Pancreas (tissue), 10 donors: ENCODE results near the gene PAM. TPM values are rescaled to one million over a fixed set of nuclear protein-coding genes. Genes with fewer than 3 reads are reported as not detected.
"Not testable (repeated sequence)": the region's sequence is repeated elsewhere in the genome, so short reads cannot be mapped to it uniquely, and the experiment has no call there.

Experiments
- ATAC-seq, 4 donors: fragments of 200-7000 bp; cut with Tn5 transposase; one replicate each; pipeline versions ENCODE4 v1.8.0 to v1.9.1; 2020; ENCODE audit warnings: mild to moderate bottlenecking in 4 of 4, moderate library complexity in 4 of 4
- DNase-seq, 6 donors: peaks; one replicate each; pipeline ENCODE4 v3.0.0-alpha.2; 2020
- FAIRE-seq: peaks from 2 replicates; lab custom pipeline; 2012; peaks lifted over from hg19 to GRCh38; lab: Jason Lieb, UNC
- H3K27ac ChIP-seq, 4 donors: fragments of 200-600 bp; sonication (generic); 1 replicate in 3 of 4; 2 replicates in 1 of 4; pipeline versions ENCODE4 v1.5.0 to v1.8.0; 2020
- H3K27me3 ChIP-seq, 4 donors: fragments of 200-600 bp; one replicate each; pipeline ENCODE4 v1.8.0; 2021
- H3K36me3 ChIP-seq, 3 donors: fragments of 200-600 bp; sonication (generic) in 1 of 3; one replicate each; pipeline versions ENCODE4 v1.5.0 to v1.8.0; 2020 to 2021
- H3K4me1 ChIP-seq, 3 donors: fragments of 200-600 bp; one replicate each; pipeline ENCODE4 v1.8.0; 2021
- H3K4me3 ChIP-seq, 4 donors: fragments of 200-600 bp; sonication (generic) in 2 of 4; one replicate each; pipeline versions ENCODE4 v1.5.0 to v1.8.0; 2020 to 2021
- H3K9me3 ChIP-seq, 4 donors: fragments of 200-600 bp; one replicate each; pipeline ENCODE4 v1.8.0; 2021
- WGBS, 2 donors: extraction: QIAGEN DNeasy Blood & Tissue Kit; methylation state at CpG; one replicate each; pipeline ENCODE4 v1.1.7; 2013; 5-methylcytosine and 5-hydroxymethylcytosine counted together
- intact Hi-C, 3 donors: fragments of 100-400 bp; cut with DNase I; formaldehyde crosslinking; loops; one replicate each; pipeline versions ENCODE4 v1.11.1 to v1.14.2; 2022
- polyA plus RNA-seq, 2 donors: library from polyadenylated mRNA; stranded (reverse); fragments of 200-250 nt; gene quantifications; one replicate each; pipeline ENCODE4 v1.2.3, GENCODE V29; 2013
- total RNA-seq, 6 donors: library from RNA; stranded (reverse); fragmentation: NEBNext Ultra II Directional in 4 of 6; extraction: Animal tissue kit (Norgen Biotek cat#: 25700) in 4 of 6; gene quantifications; one replicate each; pipeline versions ENCODE4 v1.2.1 to v1.2.4, GENCODE V29; 2021 to 2023
- TF ChIP-seq, protein P1 (sequence below), 4 donors: fragments of 200-600 bp; sonication (generic) in 3 of 4; IDR thresholded peaks; one replicate each; pipeline versions ENCODE4 v1.5.0 to v1.8.0; 2021; ENCODE audit warnings: antibody characterized with exemption in 4 of 4
- donor health status: healthy with polysubstance abuse.
- donor health status: DM: no; HTN: no; CAD: no; lungs with moderate emphysema.
- donor health status: DM: no; HTN: no; CAD: no.
- donor health status: control.
- donor health status: control.
- donor health status: Bipolar disorder and iron deficiency.
- donor health status: DM: yes; HTN: yes; CAD: no.
- donor health status: DM: no; HTN: no; CAD: no.
- donor health status: DM: no; HTN: no; CAD: no.
- donor health status: DM: yes; HTN: yes; CAD: no.

The PAM gene
- total and polyA plus RNA-seq, 8 donors = 47.0 to 242 (median 85.8) TPM

DNA sequence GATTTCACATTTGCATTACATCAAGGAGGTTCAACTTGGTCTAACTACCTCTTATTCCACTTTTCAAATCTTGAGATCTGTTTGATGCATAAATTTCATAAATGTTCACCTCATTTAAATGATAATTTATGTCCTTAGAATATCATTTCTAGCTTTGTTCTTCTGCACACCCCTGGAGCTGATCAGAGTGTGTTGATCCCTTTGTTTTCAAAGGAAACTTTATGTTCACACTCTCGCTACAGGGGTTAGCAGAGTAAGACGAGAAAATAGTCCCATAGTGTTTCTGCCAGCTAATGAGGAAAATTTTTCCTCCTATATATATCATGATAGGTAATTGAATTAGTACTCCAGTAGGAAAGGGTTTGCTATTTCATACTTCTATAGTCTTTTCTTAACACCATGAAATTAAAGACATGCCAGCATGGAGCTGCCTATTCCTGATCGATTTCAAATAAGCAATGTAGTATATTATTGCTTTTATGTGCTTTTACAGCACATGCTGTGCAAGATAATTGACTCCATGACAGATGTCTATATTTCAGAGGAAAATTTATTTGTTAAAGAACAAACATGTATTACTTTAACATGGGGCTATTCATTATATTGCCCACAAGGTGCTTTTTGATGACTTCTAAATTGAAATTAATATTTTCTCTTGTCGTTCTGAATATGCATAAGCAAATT, 4.8 kb upstream of the PAM start:
- FAIRE-seq (no peak), ATAC-seq (no peak), DNase-seq (no peak)
- TF ChIP-seq, protein P1, sequence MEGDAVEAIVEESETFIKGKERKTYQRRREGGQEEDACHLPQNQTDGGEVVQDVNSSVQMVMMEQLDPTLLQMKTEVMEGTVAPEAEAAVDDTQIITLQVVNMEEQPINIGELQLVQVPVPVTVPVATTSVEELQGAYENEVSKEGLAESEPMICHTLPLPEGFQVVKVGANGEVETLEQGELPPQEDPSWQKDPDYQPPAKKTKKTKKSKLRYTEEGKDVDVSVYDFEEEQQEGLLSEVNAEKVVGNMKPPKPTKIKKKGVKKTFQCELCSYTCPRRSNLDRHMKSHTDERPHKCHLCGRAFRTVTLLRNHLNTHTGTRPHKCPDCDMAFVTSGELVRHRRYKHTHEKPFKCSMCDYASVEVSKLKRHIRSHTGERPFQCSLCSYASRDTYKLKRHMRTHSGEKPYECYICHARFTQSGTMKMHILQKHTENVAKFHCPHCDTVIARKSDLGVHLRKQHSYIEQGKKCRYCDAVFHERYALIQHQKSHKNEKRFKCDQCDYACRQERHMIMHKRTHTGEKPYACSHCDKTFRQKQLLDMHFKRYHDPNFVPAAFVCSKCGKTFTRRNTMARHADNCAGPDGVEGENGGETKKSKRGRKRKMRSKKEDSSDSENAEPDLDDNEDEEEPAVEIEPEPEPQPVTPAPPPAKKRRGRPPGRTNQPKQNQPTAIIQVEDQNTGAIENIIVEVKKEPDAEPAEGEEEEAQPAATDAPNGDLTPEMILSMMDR (IDR thresholded peaks at IDR 0.05) = no peak
- Histone ChIP-seq H3K9me3 (no peaks in the 10 kb centered on the region), H3K27me3 (no peaks in the 10 kb centered on the region), H3K4me1 (no peaks in the 10 kb centered on the region), H3K27ac (no peak overlapping the region), H3K36me3 (no peaks in the 10 kb centered on the region), H3K4me3 (no peak overlapping the region)
- intact Hi-C loops = no loop called here
- WGBS, 2 donors = 78 to 82% methylated on average over 4 of the region's 4 CpGs

DNA sequence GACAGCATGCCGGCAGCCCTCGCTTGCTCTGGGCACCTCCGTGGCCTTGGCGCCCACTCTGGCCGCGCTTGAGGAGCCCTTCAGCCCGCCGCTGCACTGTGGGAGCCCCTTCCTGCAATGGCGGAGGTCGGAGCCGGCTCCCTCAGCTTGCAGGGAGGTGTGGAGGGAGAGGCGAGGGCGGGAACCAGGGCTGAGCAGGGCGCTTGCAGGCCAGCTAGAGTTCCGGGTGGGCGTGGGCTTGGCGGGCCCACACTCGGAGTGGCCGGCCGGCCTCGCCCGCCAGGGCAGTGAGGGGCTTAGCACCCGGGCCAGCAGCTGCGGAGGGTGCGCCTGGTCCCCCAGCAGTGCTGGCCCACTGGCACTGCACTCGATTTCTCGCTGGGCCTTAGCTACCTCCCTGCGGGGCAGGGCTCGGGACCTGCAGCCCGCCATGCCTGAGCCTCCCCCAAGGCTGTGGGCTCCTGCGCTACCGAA, 3.2 kb upstream of the PAM start:
- FAIRE-seq, H3K36me3 ChIP-seq, H3K27me3 ChIP-seq, H3K4me3 ChIP-seq, ATAC-seq, H3K9me3 ChIP-seq, intact Hi-C loops, H3K4me1 ChIP-seq, H3K27ac ChIP-seq: not testable (repeated sequence)
- 87 to 91% methylated on average over 19 to 32 of the region's 32 CpGs for WGBS, 2 donors
- peak in 2 of 6 donors; percentile 18 to 61 for DNase-seq

DNA sequence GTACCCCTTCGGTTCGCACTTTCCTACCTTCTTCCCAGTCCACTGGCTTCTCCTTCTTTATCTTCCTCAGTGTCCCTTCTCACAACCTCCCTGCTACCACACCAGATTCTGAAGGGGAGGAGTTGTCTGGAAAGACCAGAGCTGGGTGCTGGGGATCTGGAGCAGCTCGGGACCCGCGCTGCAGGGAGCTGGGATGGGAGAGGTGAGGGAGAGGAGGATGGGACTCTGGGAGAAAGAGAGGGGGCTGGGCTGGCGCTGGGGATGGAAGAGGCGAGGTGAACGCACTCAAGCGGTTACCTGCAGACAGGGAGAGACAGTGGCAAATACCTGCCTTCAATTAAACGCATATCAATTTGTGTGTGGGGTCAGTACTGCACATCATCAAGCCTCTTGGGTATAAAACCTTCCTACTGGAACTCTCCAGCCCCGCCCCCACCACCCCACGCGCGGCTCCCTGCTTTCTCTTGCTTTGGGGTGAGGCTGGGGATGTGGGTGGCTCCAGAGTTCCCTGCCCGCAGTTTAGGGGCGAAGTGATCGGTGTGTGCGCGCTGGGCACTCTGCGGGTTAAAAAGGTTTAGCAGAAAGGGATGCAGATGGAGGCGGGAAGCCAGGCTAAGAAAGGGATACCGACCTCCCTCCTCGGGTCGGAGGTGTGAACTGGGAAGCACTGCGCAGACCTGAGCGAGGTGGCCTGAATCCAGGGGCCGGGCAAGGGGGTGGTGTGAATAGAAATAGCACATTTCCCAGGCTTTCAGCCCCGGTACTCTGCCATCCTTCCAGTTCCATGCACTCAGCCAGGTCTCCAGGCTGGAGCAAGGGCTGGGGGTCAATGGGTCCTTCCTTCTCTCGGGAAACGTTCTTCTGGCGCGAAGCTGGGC, 977 bp upstream of the PAM start:
- Histone ChIP-seq H3K4me3 (peak overlapping the region; percentile 47 to 73 (median 58)), H3K9me3 (no peaks in the 10 kb centered on the region), H3K4me1 (no peaks in the 10 kb centered on the region), H3K27me3 (no peaks in the 10 kb centered on the region), H3K36me3 (no peaks in the 10 kb centered on the region), H3K27ac (peak overlapping the region in 3 of 4 donors; percentile 38 to 63 (median 46))
- FAIRE-seq (no peak), DNase-seq (peak; percentile 23 to 65 (median 44)), ATAC-seq (peak; percentile 18 to 43 (median 30))
- intact Hi-C loops = no loop called here
- TF ChIP-seq, protein P1 (IDR thresholded peaks at IDR 0.05) = no peak
- WGBS, 2 donors = 19% methylated on average over 32 of the region's 32 CpGs

DNA sequence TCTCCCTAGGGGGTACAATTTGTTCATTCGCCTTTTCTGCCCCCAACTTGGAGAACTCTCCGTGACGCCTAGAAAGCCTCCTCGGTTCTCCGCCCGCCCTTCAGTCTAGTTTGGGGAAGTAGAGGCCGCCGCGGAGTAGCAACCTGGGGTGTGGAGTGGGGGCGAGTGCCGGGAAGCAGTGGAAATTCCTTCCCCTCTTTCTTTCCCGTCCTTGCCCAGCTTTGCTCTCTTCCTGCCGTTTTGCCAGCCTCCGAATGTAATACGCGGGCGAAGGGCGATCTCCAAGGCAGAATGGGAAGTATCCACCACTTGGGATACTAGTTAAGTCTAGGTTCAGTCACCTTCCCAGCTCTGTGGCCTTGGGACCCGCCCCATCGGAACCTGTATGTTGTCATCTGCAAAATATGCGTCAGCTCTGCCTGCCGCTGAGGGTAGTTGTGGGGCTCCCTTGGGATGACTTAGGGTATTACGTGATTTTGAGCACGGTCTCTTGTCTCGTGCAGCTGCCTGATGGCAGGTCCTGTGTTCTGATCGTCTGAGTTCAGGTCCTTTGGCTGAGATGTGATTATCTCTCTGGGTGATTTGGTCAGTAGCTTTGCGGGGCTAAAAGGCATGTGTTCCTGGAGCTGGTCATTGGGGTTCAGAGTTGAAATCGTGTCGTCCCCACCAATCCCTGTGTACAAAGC, 724 bp downstream of the PAM start:
- TF ChIP-seq, protein P1 (IDR thresholded peaks at IDR 0.05) = no peak
- WGBS, 2 donors = 2 to 3% methylated on average over 29 of the region's 29 CpGs

DNA sequence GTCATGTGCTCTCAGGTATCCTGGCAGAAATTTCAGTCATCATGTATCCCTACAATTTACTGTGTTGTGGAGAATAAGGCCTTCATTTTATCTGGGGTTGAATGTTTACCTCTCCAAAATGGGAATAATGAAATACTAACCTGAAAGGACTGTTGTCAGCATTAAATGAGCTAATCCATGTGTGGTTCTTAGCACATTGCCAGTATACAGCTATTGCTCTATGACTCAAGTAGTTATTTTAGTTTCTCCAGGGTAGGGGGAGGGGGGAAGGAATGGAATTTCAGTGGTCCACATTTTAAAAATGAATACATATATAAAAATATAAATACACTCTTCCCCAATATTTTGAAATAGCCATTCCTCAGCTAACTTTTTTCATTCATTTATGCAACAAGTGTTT, 3.5 kb downstream of the PAM start:
- Histone ChIP-seq H3K4me3 (no peak overlapping the region), H3K27ac (no peak overlapping the region), H3K36me3 (no peaks in the 10 kb centered on the region), H3K4me1 (peaks cover 0 to 17% (median 0%) of the 10 kb centered on the region in 3 donors), H3K9me3 (no peaks in the 10 kb centered on the region), H3K27me3 (no peaks in the 10 kb centered on the region)
- no peak for FAIRE-seq
- DNase-seq = no peak
- intact Hi-C loops = no loop called here
- no peak for ATAC-seq
- TF ChIP-seq, protein P1 (IDR thresholded peaks at IDR 0.05) = no peak

More for the DNA sequence above, 724 bp downstream of the PAM start:
- DNase-seq (peak; percentile 50 to 71 (median 64)), ATAC-seq (peak; percentile 62 to 82 (median 70)), FAIRE-seq (no peak)
- Histone ChIP-seq H3K36me3 (no peaks in the 10 kb centered on the region), H3K27ac (peak overlapping the region in 3 of 4 donors; percentile 22 to 63 (median 46)), H3K4me1 (peaks cover 0 to 5% (median 0%) of the 10 kb centered on the region in 3 donors), H3K4me3 (peak overlapping the region; percentile 47 to 73 (median 58)), H3K27me3 (no peaks in the 10 kb centered on the region), H3K9me3 (no peaks in the 10 kb centered on the region)
- intact Hi-C loops = no loop called here
